AG04450 (cell line): Measurements from ENCODE around the gene VPS13D. TPM values are rescaled to one million over a fixed set of nuclear protein-coding genes. Genes with fewer than 3 reads are reported as not detected.

Source experiments
- CTCF ChIA-PET: fragments of 300-600, 350-600 bp; formaldehyde crosslinking; extraction: SDS; loops from one replicate; lab custom pipeline; 2022; ENCODE audit warnings: antibody characterized with exemption, inconsistent platforms; lab: Charles Lee
- POLR2A ChIA-PET: fragments of 350-600 bp; formaldehyde crosslinking; extraction: SDS; loops from one replicate; lab custom pipeline; 2021; ENCODE audit warnings: antibody characterized with exemption, inconsistent platforms; lab: Yijun Ruan, JAX
- DNase-seq: peaks from one replicate; pipeline ENCODE4 v3.0.0-alpha.2; 2011; ENCODE audit warnings: low read depth, low spot score
- H3K27ac ChIP-seq: one replicate; pipeline ENCODE4 v1.5.1; 2012; ENCODE audit warnings: low read depth, low read length, control low read depth
- H3K27me3 ChIP-seq: one replicate; pipeline ENCODE4 v1.6.0; 2012; ENCODE audit warnings: low read length; ENCODE audit not compliant: control insufficient read depth, insufficient read depth
- H3K4me3 ChIP-seq: 2 replicates; pipeline ENCODE4 v1.5.1; 2011; ENCODE audit warnings: mild to moderate bottlenecking, low read depth, low read length, control low read depth
- H3K9me3 ChIP-seq: 2 replicates; pipeline ENCODE4 v1.5.1; 2012; ENCODE audit warnings: low read length; ENCODE audit not compliant: control insufficient read depth, insufficient read depth
- CTCF ChIP-seq: IDR thresholded peaks from 2 replicates; pipeline ENCODE4 v1.5.1; 2011; ENCODE audit warnings: low read depth, low read length, control low read depth, inconsistent platforms
- polyA plus RNA-seq: library from polyadenylated mRNA; depleted of rRNA; stranded (reverse); fragments of >200 nt; gene quantifications from 2 replicates; pipeline ENCODE4 v1.2.3, GENCODE V29; 2011

Gene VPS13D
- polyA plus RNA-seq, 1 experiment = 18.3 TPM

GRCh38 chr1:12279728-12280464 lies 50.1 kb downstream of the VPS13D start:
- ChIA-PET CTCF (interaction anchor here (0.7 to 1.9 kb wide), 3 partner anchors 37 to 1242 kb away, joined by 3 to 5 read pairs (median 4); no protein-coding TSS in a partner anchor), POLR2A (no interaction called here)
- Histone ChIP-seq H3K27ac (no peak overlapping the region), H3K9me3 (no peaks in the 10 kb centered on the region), H3K4me3 (no peak overlapping the region), H3K27me3 (no peaks in the 10 kb centered on the region)
- DNase-seq = no peak
- no peak for TF ChIP-seq CTCF

GRCh38 chr1:12282142-12282541 lies 52.3 kb downstream of the VPS13D start:
- ChIA-PET POLR2A (no interaction called here), CTCF (interaction anchor here (2.3 kb wide), 1 partner anchor 377 kb away, joined by 6 read pairs; no protein-coding TSS in a partner anchor)
- no peak for TF ChIP-seq CTCF
- H3K27me3 ChIP-seq = no peaks in the 10 kb centered on the region
- no peak for DNase-seq
- no peak overlapping the region for H3K4me3 ChIP-seq
- H3K27ac ChIP-seq = no peak overlapping the region
- no peaks in the 10 kb centered on the region for H3K9me3 ChIP-seq

GRCh38 chr1:12284486-12284885 lies 54.7 kb downstream of the VPS13D start:
- TF ChIP-seq CTCF = no peak
- Histone ChIP-seq H3K4me3 (no peak overlapping the region), H3K27me3 (no peaks in the 10 kb centered on the region), H3K9me3 (no peaks in the 10 kb centered on the region), H3K27ac (no peak overlapping the region)
- ChIA-PET POLR2A (no interaction called here), CTCF (no interaction called here)
- DNase-seq = no peak

- no peak for TF ChIP-seq CTCF
- POLR2A ChIA-PET = no interaction called here
- Histone ChIP-seq H3K4me3 (no peak overlapping the region), H3K27ac (no peak overlapping the region), H3K9me3 (no peaks in the 10 kb centered on the region), H3K27me3 (no peaks in the 10 kb centered on the region)
- DNase-seq = no peak
- CTCF ChIA-PET = interaction anchor here (1.4 kb wide), 1 partner anchor 10 kb away, joined by 5 read pairs; no protein-coding TSS in a partner anchor
Measured at GRCh38 chr1:12285496-12286143, 55.8 kb downstream of the VPS13D start.

- no peak overlapping the region for H3K4me3 ChIP-seq
- TF ChIP-seq CTCF = no peak
- POLR2A ChIA-PET = no interaction called here
- H3K27ac ChIP-seq = no peak overlapping the region
- no peaks in the 10 kb centered on the region for H3K9me3 ChIP-seq
- CTCF ChIA-PET = interaction anchor here (1.6 to 1.9 kb wide), 2 partner anchors 12 to 16 kb away, joined by 3 to 11 read pairs; no protein-coding TSS in a partner anchor
- H3K27me3 ChIP-seq = no peaks in the 10 kb centered on the region
- DNase-seq = no peak
Measured at GRCh38 chr1:12287869-12288268, 58.0 kb downstream of the VPS13D start.
